ENCODE results near the gene POP7.
"Not testable (repeated sequence)": the region's sequence is repeated elsewhere in the genome, so short reads cannot be mapped to it uniquely, and the experiment has no call there.

Gene POP7

GRCh38 chr7:100720279-100720670 lies 14.4 kb downstream of the POP7 start, which contains the start of gene EPO:
Gene EPO, plus strand, starts transcription at chr7:100720468. Its CDS starts 513 bp downstream, at chr7:100720981.
- TF ChIP-seq CTCF (conservative IDR thresholded peaks at IDR 0.05) = no peak
- no peak within 1 kb of the TSS for H3K27ac ChIP-seq

GRCh38 chr7:100720671-100721504 lies 15.0 kb downstream of the POP7 start:
- no peak for TF ChIP-seq CTCF (conservative IDR thresholded peaks at IDR 0.05)

GRCh38 chr7:100721505-100721812 lies 15.5 kb downstream of the POP7 start:
- H3K27ac ChIP-seq = no peak overlapping the region
- TF ChIP-seq CTCF (conservative IDR thresholded peaks at IDR 0.05) = no peak

More at GRCh38 chr7:100720671-100721504, 15.0 kb downstream of the POP7 start:
- H3K27ac ChIP-seq = no peak overlapping the region

GRCh38 chr7:100722480-100723212 lies 16.7 kb downstream of the POP7 start:
- TF ChIP-seq CTCF (conservative IDR thresholded peaks at IDR 0.05) = no peak
- no peak overlapping the region for H3K27ac ChIP-seq

GRCh38 chr7:100723732-100724275 lies 17.9 kb downstream of the POP7 start:
- no peak overlapping the region for H3K27ac ChIP-seq
- no peak for TF ChIP-seq CTCF (conservative IDR thresholded peaks at IDR 0.05)

GRCh38 chr7:100724364-100724763 lies 18.4 kb downstream of the POP7 start:
- not testable (repeated sequence) for H3K27ac ChIP-seq

- TF ChIP-seq CTCF (conservative IDR thresholded peaks at IDR 0.05) = no peak
- no peak overlapping the region for H3K27ac ChIP-seq
These were observed 21.3 kb downstream of the POP7 start for GRCh38 chr7:100726996-100727761.

Data from VCaP (cell line).